Measurements from ENCODE around the gene FADS1. TPM values are rescaled to one million over a fixed set of nuclear protein-coding genes. Genes with fewer than 3 reads are reported as not detected.

FADS1 gene
- total RNA-seq, 1 donor from 2014 or later: 248 TPM

DNA sequence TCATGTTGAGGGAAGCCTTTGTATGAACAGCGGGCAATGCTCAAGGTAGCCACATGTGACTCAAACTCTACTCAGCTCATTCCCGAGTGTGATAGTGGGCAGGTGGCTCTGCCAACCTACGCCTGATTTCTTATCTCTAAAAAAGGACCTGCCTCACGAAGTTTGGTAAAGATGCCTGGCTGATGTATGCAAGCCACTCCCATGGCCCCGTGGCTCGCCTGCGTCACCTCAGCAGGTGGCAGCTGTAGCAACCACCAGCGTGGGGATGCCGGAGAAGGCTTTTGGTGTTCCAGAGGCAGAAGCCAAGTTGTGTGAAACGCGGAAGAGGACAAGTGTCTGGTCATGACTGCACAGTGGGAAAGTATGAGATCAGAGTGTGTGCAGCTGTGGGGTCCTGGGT lies 16.7 kb upstream of the FADS1 start:
- Mint-ChIP-seq H3K4me3 (peak overlapping the region; percentile 89), H3K27me3 (ENCODE audit: low read depth) (no peaks in the 10 kb centered on the region)

DNA sequence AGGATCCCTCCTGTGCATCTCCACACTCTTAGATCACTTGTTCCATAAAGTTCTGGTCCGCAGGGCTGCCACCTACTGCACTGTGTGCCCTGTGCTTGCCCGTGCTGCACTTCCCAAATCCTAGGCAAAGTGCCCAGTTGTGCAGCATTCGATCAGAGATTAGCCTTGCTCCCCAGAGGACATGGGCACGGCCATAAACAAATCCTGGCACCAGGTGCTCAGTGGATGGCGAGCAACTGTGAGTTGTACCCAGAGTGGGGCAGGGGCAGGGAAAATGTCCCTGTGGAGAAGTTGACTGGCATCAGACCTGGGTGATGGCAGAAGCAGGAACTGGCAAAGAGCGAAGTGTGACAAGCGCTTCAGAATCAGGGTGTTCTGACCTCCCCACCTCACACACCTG lies 16.0 kb upstream of the FADS1 start:
- peaks cover 13% of the 10 kb centered on the region for H3K36me3 Mint-ChIP-seq (ENCODE audit: low read depth)

More for the DNA sequence above, 16.7 kb upstream of the FADS1 start:
- peaks cover 70% of the 10 kb centered on the region for H3K4me1 Mint-ChIP-seq
- peak overlapping the region; percentile 98 for H3K27ac Mint-ChIP-seq (ENCODE audit: unreplicated experiment)
- no peaks in the 10 kb centered on the region for H3K9me3 Mint-ChIP-seq
- peaks cover 14% of the 10 kb centered on the region for H3K36me3 Mint-ChIP-seq (ENCODE audit: low read depth)
- DNase-seq (ENCODE audit: low read depth, low spot score): no peak
- TF ChIP-seq, protein P1, sequence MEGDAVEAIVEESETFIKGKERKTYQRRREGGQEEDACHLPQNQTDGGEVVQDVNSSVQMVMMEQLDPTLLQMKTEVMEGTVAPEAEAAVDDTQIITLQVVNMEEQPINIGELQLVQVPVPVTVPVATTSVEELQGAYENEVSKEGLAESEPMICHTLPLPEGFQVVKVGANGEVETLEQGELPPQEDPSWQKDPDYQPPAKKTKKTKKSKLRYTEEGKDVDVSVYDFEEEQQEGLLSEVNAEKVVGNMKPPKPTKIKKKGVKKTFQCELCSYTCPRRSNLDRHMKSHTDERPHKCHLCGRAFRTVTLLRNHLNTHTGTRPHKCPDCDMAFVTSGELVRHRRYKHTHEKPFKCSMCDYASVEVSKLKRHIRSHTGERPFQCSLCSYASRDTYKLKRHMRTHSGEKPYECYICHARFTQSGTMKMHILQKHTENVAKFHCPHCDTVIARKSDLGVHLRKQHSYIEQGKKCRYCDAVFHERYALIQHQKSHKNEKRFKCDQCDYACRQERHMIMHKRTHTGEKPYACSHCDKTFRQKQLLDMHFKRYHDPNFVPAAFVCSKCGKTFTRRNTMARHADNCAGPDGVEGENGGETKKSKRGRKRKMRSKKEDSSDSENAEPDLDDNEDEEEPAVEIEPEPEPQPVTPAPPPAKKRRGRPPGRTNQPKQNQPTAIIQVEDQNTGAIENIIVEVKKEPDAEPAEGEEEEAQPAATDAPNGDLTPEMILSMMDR (conservative IDR thresholded peaks at IDR 0.05): no peak

DNA sequence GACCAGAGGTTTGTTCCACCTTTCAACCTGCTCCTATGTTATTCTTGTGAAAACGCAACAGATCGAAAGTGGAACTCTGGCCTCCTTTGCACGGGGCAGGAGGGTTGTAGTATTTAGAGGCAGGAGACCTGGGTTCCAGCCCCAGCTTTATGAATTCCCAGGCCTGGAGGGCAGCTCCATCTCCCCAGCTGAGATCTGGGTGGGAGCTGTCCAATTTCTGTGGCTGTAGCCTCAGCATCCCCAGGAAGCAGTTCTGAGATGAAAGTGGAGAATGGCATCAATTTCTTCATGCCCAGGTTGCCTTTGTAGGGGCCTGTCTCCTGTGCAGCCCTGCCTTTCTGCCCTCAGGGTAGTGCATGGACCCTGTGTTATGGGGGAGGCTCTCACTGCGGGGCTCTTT lies 15.4 kb upstream of the FADS1 start:
- no peaks in the 10 kb centered on the region for H3K9me3 Mint-ChIP-seq
- H3K27me3 Mint-ChIP-seq (ENCODE audit: low read depth): peaks cover 4% of the 10 kb centered on the region
- H3K4me3 Mint-ChIP-seq: peak overlapping the region; percentile 89
- H3K36me3 Mint-ChIP-seq (ENCODE audit: low read depth): peaks cover 13% of the 10 kb centered on the region
- no peak overlapping the region for H3K27ac Mint-ChIP-seq (ENCODE audit: unreplicated experiment)
- DNase-seq (ENCODE audit: low read depth, low spot score): no peak
- peaks cover 72% of the 10 kb centered on the region for H3K4me1 Mint-ChIP-seq
- TF ChIP-seq, protein P1 (conservative IDR thresholded peaks at IDR 0.05): no peak

More for the DNA sequence above, 16.0 kb upstream of the FADS1 start:
- Mint-ChIP-seq H3K9me3 (no peaks in the 10 kb centered on the region), H3K4me3 (peak overlapping the region; percentile 89), H3K27me3 (ENCODE audit: low read depth) (peaks cover 4% of the 10 kb centered on the region), H3K4me1 (peaks cover 70% of the 10 kb centered on the region), H3K27ac (ENCODE audit: unreplicated experiment) (peak overlapping the region; percentile 91)
- no peak for DNase-seq (ENCODE audit: low read depth, low spot score)
- TF ChIP-seq, protein P1 (conservative IDR thresholded peaks at IDR 0.05): no peak

DNA sequence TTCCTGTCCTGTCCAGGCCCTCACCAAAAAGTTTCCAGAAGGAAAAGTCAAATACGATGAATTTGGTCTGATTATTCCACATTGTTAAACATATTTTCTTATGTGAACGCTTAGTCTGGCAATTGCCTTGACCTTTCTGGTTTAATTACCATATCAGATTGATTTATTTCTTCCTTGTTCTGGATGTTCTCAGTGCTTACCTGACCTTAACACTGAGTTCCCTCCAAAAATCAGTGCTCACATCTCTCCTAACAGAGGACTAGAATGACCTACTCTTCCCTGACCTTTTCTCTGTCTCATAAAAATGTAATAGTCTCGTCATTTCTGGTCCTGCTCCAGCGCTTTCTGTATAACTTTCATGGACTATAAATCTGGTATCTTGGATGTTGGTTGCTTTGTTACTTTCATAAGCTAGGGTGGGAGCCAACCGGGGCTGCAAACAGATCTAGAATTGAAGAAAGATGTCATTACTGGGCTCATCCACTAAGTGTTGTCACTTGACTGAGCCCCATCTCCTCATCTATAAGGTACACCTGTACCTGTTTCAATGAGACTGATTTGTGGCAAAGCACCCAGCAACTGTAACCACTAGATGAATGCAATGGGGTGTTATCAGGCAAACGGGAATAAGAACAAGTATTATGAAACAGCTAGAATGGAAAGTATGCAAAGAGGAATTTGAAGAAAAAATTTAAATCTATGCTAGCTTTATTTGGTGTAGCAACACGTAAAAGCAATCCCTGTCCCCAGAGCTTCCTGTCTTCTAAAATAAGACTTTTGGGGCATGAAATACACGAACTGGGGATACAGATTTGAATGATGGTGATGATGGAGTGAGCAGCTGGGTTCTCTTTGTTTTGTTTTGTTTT lies 13.7 kb upstream of the FADS1 start:
- no peak for DNase-seq (ENCODE audit: low read depth, low spot score)
- Mint-ChIP-seq H3K4me1 (peaks cover 78% of the 10 kb centered on the region), H3K36me3 (ENCODE audit: low read depth) (peaks cover 13% of the 10 kb centered on the region), H3K4me3 (peak overlapping the region; percentile 89), H3K27me3 (ENCODE audit: low read depth) (peaks cover 4% of the 10 kb centered on the region), H3K9me3 (no peaks in the 10 kb centered on the region), H3K27ac (ENCODE audit: unreplicated experiment) (peak overlapping the region; percentile 30)
- TF ChIP-seq, protein P1 (conservative IDR thresholded peaks at IDR 0.05): no peak

DNA sequence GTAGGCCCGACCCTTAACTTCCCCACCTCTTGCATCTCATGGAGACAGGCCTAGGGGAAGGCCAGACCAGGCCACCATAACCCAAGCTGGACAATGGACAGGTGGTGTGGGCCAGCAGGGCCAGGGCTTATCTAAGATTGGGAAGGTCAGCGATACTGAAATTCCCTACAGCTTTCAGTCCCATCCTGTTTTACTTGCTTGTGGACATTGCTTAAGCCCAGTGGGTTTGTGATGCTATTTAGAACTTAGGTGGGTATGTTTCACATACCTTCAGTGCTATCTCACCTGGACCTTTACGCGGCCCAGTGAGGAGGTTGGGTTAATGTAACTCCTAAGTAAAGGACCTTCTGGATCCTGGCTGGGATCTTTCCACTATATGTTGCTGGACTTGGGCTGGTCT lies 13.0 kb upstream of the FADS1 start:
- peaks cover 72% of the 10 kb centered on the region for H3K4me1 Mint-ChIP-seq
- H3K27me3 Mint-ChIP-seq (ENCODE audit: low read depth): peaks cover 4% of the 10 kb centered on the region
- peak overlapping the region; percentile 99 for H3K27ac Mint-ChIP-seq (ENCODE audit: unreplicated experiment)
- H3K9me3 Mint-ChIP-seq: no peaks in the 10 kb centered on the region
- H3K4me3 Mint-ChIP-seq: peak overlapping the region; percentile 89
- peaks cover 13% of the 10 kb centered on the region for H3K36me3 Mint-ChIP-seq (ENCODE audit: low read depth)
- TF ChIP-seq, protein P1 (conservative IDR thresholded peaks at IDR 0.05): no peak
- DNase-seq (ENCODE audit: low read depth, low spot score): no peak

Data from neural crest cell (in vitro differentiated cells).